Activated naive CD4-positive, alpha-beta T cell treated with anti-CD3 and anti-CD28 coated beads, Interleukin-2, amount 10 ng/mL, durations not matched to agents 7 days and 5 days (primary cell): Measurements from ENCODE around the gene TNK2.

Source experiments
- CTCF ChIA-PET: fragments of 350-600 bp; sonication (Branson Sonifier 250); formaldehyde crosslinking; loops from one replicate; lab custom pipeline; 2021; ENCODE audit warnings: antibody characterized with exemption; lab: Charles Lee
- DNase-seq: peaks from one replicate; pipeline ENCODE4 v3.0.0-alpha.2; 2020
- H3K27ac Mint-ChIP-seq: one replicate; pipeline ENCODE4 v1.8.0; 2021; ENCODE audit warnings: mild to moderate bottlenecking, moderate library complexity, mixed read lengths
- H3K27me3 Mint-ChIP-seq: one replicate; pipeline ENCODE4 v1.8.0; 2021; ENCODE audit warnings: mild to moderate bottlenecking, mixed read lengths
- H3K36me3 Mint-ChIP-seq: one replicate; pipeline ENCODE4 v1.8.0; 2021; ENCODE audit warnings: mixed read lengths
- H3K4me1 Mint-ChIP-seq: one replicate; pipeline ENCODE4 v1.8.0; 2021; ENCODE audit warnings: mixed read lengths
- H3K4me3 Mint-ChIP-seq: one replicate; pipeline ENCODE4 v1.8.0; 2021; ENCODE audit warnings: mild to moderate bottlenecking, moderate library complexity, mixed read lengths
- H3K9me3 Mint-ChIP-seq: one replicate; pipeline ENCODE4 v1.8.0; 2021; ENCODE audit warnings: mixed read lengths

Gene TNK2

GRCh38 chr3:195859846-195860411 lies 48.4 kb downstream of the TNK2 start:
- DNase-seq: no peak
- peaks cover 7% of the 10 kb centered on the region for H3K36me3 Mint-ChIP-seq
- no peaks in the 10 kb centered on the region for H3K9me3 Mint-ChIP-seq
- peaks cover 28% of the 10 kb centered on the region for H3K27me3 Mint-ChIP-seq
- no peak overlapping the region for H3K27ac Mint-ChIP-seq
- H3K4me1 Mint-ChIP-seq: peaks cover 5% of the 10 kb centered on the region
- H3K4me3 Mint-ChIP-seq: no peak overlapping the region
- CTCF ChIA-PET: interaction anchor here (0.6 to 2.5 kb wide), 15 partner anchors 9 to 265 kb away, joined by 3 to 58 read pairs (median 4); partner anchors contain the start of gene TNK2

GRCh38 chr3:195859061-195859845 lies 49.1 kb downstream of the TNK2 start:
- Mint-ChIP-seq H3K4me3 (no peak overlapping the region), H3K36me3 (peaks cover 7% of the 10 kb centered on the region), H3K27ac (no peak overlapping the region), H3K27me3 (peaks cover 28% of the 10 kb centered on the region), H3K9me3 (no peaks in the 10 kb centered on the region), H3K4me1 (peaks cover 8% of the 10 kb centered on the region)
- DNase-seq: peak; percentile 80
- CTCF ChIA-PET: interaction anchor here (0.6 to 2.5 kb wide), 14 partner anchors 8 to 264 kb away, joined by 3 to 58 read pairs (median 4); partner anchors contain the start of gene TNK2

GRCh38 chr3:195856410-195857084 lies 51.8 kb downstream of the TNK2 start:
- CTCF ChIA-PET: interaction anchor here (1.2 to 3.3 kb wide), 4 partner anchors 38 to 59 kb away, joined by 3 to 18 read pairs (median 10); no protein-coding TSS in a partner anchor
- H3K36me3 Mint-ChIP-seq: no peaks in the 10 kb centered on the region

GRCh38 chr3:195855471-195856409 lies 52.6 kb downstream of the TNK2 start:
- Mint-ChIP-seq H3K4me1 (peaks cover 20% of the 10 kb centered on the region), H3K27ac (no peak overlapping the region), H3K9me3 (no peaks in the 10 kb centered on the region), H3K27me3 (peaks cover 42% of the 10 kb centered on the region), H3K4me3 (no peak overlapping the region), H3K36me3 (no peaks in the 10 kb centered on the region)
- no peak for DNase-seq
- CTCF ChIA-PET: interaction anchor here (0.6 to 3.3 kb wide), 6 partner anchors 39 to 288 kb away, joined by 3 to 18 read pairs (median 4); no protein-coding TSS in a partner anchor

More at GRCh38 chr3:195856410-195857084, 51.8 kb downstream of the TNK2 start:
- Mint-ChIP-seq H3K9me3 (no peaks in the 10 kb centered on the region), H3K27me3 (peaks cover 34% of the 10 kb centered on the region), H3K4me3 (no peak overlapping the region), H3K27ac (no peak overlapping the region), H3K4me1 (peaks cover 12% of the 10 kb centered on the region)
- DNase-seq: no peak

GRCh38 chr3:195854628-195855294 lies 53.6 kb downstream of the TNK2 start:
- H3K27ac Mint-ChIP-seq: no peak overlapping the region
- DNase-seq: no peak
- H3K36me3 Mint-ChIP-seq: no peaks in the 10 kb centered on the region
- peaks cover 33% of the 10 kb centered on the region for H3K27me3 Mint-ChIP-seq
- CTCF ChIA-PET: interaction anchor here (0.6 to 3.3 kb wide), 3 partner anchors 57 to 295 kb away, joined by 3 to 15 read pairs (median 6); no protein-coding TSS in a partner anchor
- no peak overlapping the region for H3K4me3 Mint-ChIP-seq
- no peaks in the 10 kb centered on the region for H3K9me3 Mint-ChIP-seq
- H3K4me1 Mint-ChIP-seq: peaks cover 20% of the 10 kb centered on the region

- DNase-seq: no peak
- H3K4me1 Mint-ChIP-seq: peaks cover 19% of the 10 kb centered on the region
- H3K36me3 Mint-ChIP-seq: no peaks in the 10 kb centered on the region
- no peaks in the 10 kb centered on the region for H3K9me3 Mint-ChIP-seq
- CTCF ChIA-PET: interaction anchor here (0.9 to 3.3 kb wide), 2 partner anchors 61 to 294 kb away, joined by 6 to 15 read pairs; no protein-coding TSS in a partner anchor
- peaks cover 27% of the 10 kb centered on the region for H3K27me3 Mint-ChIP-seq
- H3K27ac Mint-ChIP-seq: no peak overlapping the region
- no peak overlapping the region for H3K4me3 Mint-ChIP-seq
These were observed 54.4 kb downstream of the TNK2 start for GRCh38 chr3:195853996-195854395.

- Mint-ChIP-seq H3K36me3 (no peaks in the 10 kb centered on the region), H3K4me1 (peaks cover 20% of the 10 kb centered on the region), H3K9me3 (no peaks in the 10 kb centered on the region), H3K27me3 (peaks cover 23% of the 10 kb centered on the region), H3K27ac (no peak overlapping the region), H3K4me3 (no peak overlapping the region)
- DNase-seq: no peak
- CTCF ChIA-PET: interaction anchor here (0.9 to 4.3 kb wide), 6 partner anchors 8 to 296 kb away, joined by 3 to 12 read pairs (median 6); no protein-coding TSS in a partner anchor
These were observed 55.3 kb downstream of the TNK2 start for GRCh38 chr3:195853036-195853435.

GRCh38 chr3:195850857-195851543 lies 57.4 kb downstream of the TNK2 start:
- Mint-ChIP-seq H3K4me3 (no peak overlapping the region), H3K27ac (no peak overlapping the region), H3K27me3 (peaks cover 14% of the 10 kb centered on the region), H3K4me1 (peaks cover 20% of the 10 kb centered on the region), H3K9me3 (no peaks in the 10 kb centered on the region), H3K36me3 (no peaks in the 10 kb centered on the region)
- CTCF ChIA-PET: interaction anchor here (0.6 to 4.3 kb wide), 32 partner anchors 8 to 1396 kb away, joined by 3 to 18 read pairs (median 4); partner anchors contain the start of gene XXYLT1
- DNase-seq: peak; percentile 94

- Mint-ChIP-seq H3K27me3 (peaks cover 21% of the 10 kb centered on the region), H3K9me3 (no peaks in the 10 kb centered on the region), H3K4me1 (peaks cover 17% of the 10 kb centered on the region), H3K27ac (no peak overlapping the region), H3K4me3 (no peak overlapping the region), H3K36me3 (no peaks in the 10 kb centered on the region)
- CTCF ChIA-PET: interaction anchor here (0.9 to 4.3 kb wide), 15 partner anchors 10 to 578 kb away, joined by 3 to 18 read pairs (median 6); partner anchors contain the start of gene XXYLT1
- no peak for DNase-seq
These were observed 58.9 kb downstream of the TNK2 start for GRCh38 chr3:195849322-195850074.

- Mint-ChIP-seq H3K27me3 (peaks cover 28% of the 10 kb centered on the region), H3K4me1 (peaks cover 15% of the 10 kb centered on the region), H3K36me3 (no peaks in the 10 kb centered on the region), H3K4me3 (no peak overlapping the region), H3K9me3 (no peaks in the 10 kb centered on the region), H3K27ac (no peak overlapping the region)
- DNase-seq: no peak
- CTCF ChIA-PET: interaction anchor here (0.8 kb wide), 1 partner anchor 15 kb away, joined by 3 read pairs; no protein-coding TSS in a partner anchor
These were observed 61.0 kb downstream of the TNK2 start for GRCh38 chr3:195847055-195847950.

- CTCF ChIA-PET: no interaction called here
- no peak for DNase-seq
- no peak overlapping the region for H3K27ac Mint-ChIP-seq
These were observed 62.9 kb downstream of the TNK2 start for GRCh38 chr3:195845483-195845882.

More at GRCh38 chr3:195845483-195845882, 62.9 kb downstream of the TNK2 start:
- H3K9me3 Mint-ChIP-seq: no peaks in the 10 kb centered on the region
- H3K4me1 Mint-ChIP-seq: peaks cover 3% of the 10 kb centered on the region
- H3K4me3 Mint-ChIP-seq: no peak overlapping the region
- H3K27me3 Mint-ChIP-seq: peaks cover 14% of the 10 kb centered on the region
- no peaks in the 10 kb centered on the region for H3K36me3 Mint-ChIP-seq
